Activated T-cell treated with anti-CD3 and anti-CD28 coated beads, Interleukin-2, amount 50 U/mL, for 24 hours (primary cell): ENCODE measurements around the gene TPRN.

Experiments used
- DNase-seq: peaks from one replicate; pipeline ENCODE4 v3.0.0-alpha.2; 2020
- H3K27ac Mint-ChIP-seq: 2 replicates; pipeline ENCODE4 v1.8.0; 2020; ENCODE audit warnings: mild to moderate bottlenecking, mixed read lengths
- H3K27me3 Mint-ChIP-seq: 2 replicates; pipeline ENCODE4 v1.8.0; 2020; ENCODE audit warnings: mixed read lengths
- H3K36me3 Mint-ChIP-seq: 2 replicates; pipeline ENCODE4 v1.8.0; 2020; ENCODE audit warnings: low read depth, mixed read lengths
- H3K4me1 Mint-ChIP-seq: 2 replicates; pipeline ENCODE4 v1.8.0; 2020; ENCODE audit warnings: low read depth, mixed read lengths
- H3K4me3 Mint-ChIP-seq: 2 replicates; pipeline ENCODE4 v1.8.0; 2020; ENCODE audit warnings: mild to moderate bottlenecking, moderate library complexity, mixed read lengths
- H3K9me3 Mint-ChIP-seq: 2 replicates; pipeline ENCODE4 v1.8.0; 2020; ENCODE audit warnings: mixed read lengths

The TPRN gene

DNA sequence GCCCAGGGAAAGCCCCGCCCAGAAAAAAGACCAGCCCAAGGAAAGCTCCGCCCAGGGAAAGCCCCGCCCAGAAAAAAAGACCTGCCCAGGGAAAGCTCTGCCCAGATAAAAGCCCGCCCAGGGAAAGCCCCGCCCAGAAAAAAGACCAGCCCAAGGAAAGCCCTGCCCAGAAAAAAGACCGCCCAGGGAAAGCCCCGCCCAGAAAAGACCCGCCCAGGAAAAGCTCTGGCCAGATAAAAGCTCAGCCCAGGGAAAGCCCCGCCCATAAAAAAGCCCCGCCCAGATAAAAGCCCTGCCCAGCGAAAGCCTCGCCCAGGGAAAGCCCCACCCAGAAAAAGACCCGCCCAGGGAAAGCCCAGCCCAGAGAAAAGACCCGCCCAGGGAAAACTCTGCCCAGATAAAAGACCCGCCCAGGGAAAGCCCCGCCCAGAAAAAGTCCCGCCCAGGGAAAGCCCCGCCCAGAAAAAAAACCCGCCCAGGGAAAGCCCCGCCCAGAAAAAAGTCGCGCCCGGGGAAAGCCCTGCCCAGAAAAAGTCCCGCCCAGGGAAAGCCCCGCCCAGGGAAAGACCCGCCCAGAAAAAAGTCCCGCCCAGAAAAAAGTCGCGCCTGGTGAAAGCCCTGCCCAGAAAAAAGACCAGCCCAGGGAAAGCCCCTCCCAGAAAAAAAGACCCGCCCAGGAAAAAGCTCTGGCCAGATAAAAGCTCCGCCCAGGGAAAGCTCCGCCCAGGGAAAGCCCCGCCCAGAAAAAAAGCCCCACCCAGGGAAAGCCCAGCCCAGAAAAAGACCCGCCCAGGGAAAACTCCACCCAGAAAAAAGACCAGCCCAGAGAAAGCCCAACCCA lies 49.7 kb downstream of the TPRN start:
- H3K36me3 Mint-ChIP-seq: no peaks in the 10 kb centered on the region

DNA sequence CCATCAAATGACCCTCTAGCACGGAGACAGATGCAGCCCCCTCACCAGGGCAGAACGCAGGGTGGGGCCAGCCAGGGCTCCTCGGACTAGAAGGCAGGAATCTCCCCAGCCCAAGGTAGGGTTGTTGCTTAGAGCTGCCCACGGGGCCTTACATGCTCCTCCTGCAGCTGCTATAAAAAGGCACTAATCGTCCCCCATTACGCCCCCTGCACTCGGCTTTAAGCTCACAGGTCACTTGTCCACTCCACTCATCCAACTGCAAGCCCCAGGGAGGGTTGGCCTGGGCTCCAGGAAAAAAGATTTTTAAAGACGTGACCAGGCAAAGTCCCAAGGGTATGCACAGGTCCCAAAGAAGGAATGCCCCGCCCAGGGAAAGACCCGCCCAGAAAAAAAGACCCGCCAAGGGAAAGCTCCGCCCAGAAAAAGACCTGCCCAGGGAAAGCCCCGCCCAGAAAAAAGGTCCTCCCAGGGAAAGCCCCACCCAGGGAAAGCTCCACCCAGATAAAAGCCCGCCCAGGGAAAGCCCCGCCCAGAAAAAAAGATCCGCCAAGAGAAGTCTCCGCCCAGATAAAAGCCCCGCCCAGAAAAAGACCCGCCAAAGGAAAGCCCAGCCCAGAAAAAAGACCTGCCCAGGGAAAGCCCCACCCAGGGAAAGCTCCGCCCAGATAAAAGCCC lies 50.5 kb downstream of the TPRN start:
- DNase-seq: no peak
- H3K9me3 Mint-ChIP-seq: no peaks in the 10 kb centered on the region
- H3K36me3 Mint-ChIP-seq: no peaks in the 10 kb centered on the region
- no peak overlapping the region for H3K4me3 Mint-ChIP-seq
- no peaks in the 10 kb centered on the region for H3K4me1 Mint-ChIP-seq
- H3K27me3 Mint-ChIP-seq: peaks cover 17% of the 10 kb centered on the region
- no peak overlapping the region for H3K27ac Mint-ChIP-seq

More for the DNA sequence above, 49.7 kb downstream of the TPRN start:
- peak overlapping the region; percentile 6 for H3K27ac Mint-ChIP-seq
- peaks cover 23% of the 10 kb centered on the region for H3K27me3 Mint-ChIP-seq
- no peaks in the 10 kb centered on the region for H3K4me1 Mint-ChIP-seq
- DNase-seq: peak; percentile 70
- no peak overlapping the region for H3K4me3 Mint-ChIP-seq
- H3K9me3 Mint-ChIP-seq: no peaks in the 10 kb centered on the region

DNA sequence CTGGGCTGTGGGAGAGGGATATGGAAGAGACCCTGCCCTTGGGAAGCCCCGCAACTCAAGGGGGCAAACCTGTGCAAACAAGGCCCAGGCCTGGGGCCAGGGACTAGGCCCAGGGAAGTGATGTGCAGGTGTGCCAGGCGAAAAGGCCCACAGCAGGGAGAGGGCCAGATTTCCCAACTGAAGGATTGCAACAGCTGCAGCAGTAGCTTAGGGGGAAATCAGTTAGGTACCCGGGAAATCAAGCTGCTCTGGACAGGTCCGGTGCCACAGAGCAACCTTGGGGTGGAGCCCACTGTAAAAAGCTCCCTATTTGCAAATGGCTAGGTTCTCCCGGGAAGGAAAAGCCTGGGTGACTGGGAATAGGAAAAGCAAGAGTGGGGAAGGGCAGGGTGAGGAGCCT lies 51.2 kb downstream of the TPRN start:
- no peak for DNase-seq
- H3K4me1 Mint-ChIP-seq: no peaks in the 10 kb centered on the region
- H3K36me3 Mint-ChIP-seq: no peaks in the 10 kb centered on the region
- no peak overlapping the region for H3K4me3 Mint-ChIP-seq
- H3K27ac Mint-ChIP-seq: no peak overlapping the region
- peaks cover 13% of the 10 kb centered on the region for H3K27me3 Mint-ChIP-seq
- no peaks in the 10 kb centered on the region for H3K9me3 Mint-ChIP-seq

DNA sequence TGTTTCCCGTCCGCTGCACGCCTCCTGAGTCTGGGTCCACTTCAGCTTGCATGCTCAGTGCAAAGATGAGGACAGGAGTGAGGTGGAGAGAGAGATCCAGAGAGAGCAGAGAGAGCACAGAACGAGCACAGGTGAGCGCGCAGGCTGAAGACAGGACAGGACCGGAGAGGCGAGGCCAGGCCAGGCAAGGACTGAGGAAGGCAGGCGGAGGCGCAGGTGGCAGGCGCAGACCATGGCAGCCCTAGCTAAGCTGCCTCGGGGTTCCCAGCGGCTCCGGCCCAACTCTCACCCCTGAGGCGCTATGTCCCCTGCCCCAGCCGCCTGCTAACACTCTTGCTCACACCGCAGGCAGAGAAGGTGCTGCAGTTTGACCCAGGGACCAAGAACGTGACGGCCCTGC lies 51.9 kb downstream of the TPRN start:
- no peak overlapping the region for H3K27ac Mint-ChIP-seq
- DNase-seq: no peak
- peaks cover 18% of the 10 kb centered on the region for H3K27me3 Mint-ChIP-seq
- H3K4me1 Mint-ChIP-seq: no peaks in the 10 kb centered on the region
- no peaks in the 10 kb centered on the region for H3K36me3 Mint-ChIP-seq
- H3K9me3 Mint-ChIP-seq: no peaks in the 10 kb centered on the region
- no peak overlapping the region for H3K4me3 Mint-ChIP-seq

- Mint-ChIP-seq H3K9me3 (no peaks in the 10 kb centered on the region), H3K4me3 (no peak overlapping the region), H3K36me3 (no peaks in the 10 kb centered on the region), H3K4me1 (no peaks in the 10 kb centered on the region), H3K27ac (no peak overlapping the region), H3K27me3 (peaks cover 22% of the 10 kb centered on the region)
- DNase-seq: no peak
These were observed 52.3 kb downstream of the TPRN start for GRCh38 chr9:137148242-137148641.

DNA sequence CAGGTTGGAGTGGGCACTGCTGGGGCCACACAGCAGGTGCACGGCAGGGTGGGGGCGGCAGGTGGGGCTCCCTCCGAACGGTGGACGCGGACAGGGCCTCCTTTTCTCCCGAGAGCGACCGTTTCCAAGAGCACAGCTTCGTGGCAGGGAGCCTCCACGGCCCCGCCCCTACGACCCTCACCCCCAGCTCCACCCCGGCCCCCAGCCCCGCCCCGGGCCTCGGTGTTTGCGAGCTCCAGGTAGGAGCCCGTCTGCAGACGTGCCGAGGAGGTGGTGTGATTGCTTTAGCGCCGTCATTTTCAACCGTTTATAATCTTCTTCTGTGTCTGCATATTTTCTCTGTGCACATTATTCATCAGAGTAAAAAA lies 52.8 kb downstream of the TPRN start:
- no peak overlapping the region for H3K4me3 Mint-ChIP-seq
- H3K4me1 Mint-ChIP-seq: no peaks in the 10 kb centered on the region
- no peaks in the 10 kb centered on the region for H3K36me3 Mint-ChIP-seq
- no peak overlapping the region for H3K27ac Mint-ChIP-seq
- DNase-seq: no peak
- H3K9me3 Mint-ChIP-seq: no peaks in the 10 kb centered on the region
- H3K27me3 Mint-ChIP-seq: peaks cover 22% of the 10 kb centered on the region

DNA sequence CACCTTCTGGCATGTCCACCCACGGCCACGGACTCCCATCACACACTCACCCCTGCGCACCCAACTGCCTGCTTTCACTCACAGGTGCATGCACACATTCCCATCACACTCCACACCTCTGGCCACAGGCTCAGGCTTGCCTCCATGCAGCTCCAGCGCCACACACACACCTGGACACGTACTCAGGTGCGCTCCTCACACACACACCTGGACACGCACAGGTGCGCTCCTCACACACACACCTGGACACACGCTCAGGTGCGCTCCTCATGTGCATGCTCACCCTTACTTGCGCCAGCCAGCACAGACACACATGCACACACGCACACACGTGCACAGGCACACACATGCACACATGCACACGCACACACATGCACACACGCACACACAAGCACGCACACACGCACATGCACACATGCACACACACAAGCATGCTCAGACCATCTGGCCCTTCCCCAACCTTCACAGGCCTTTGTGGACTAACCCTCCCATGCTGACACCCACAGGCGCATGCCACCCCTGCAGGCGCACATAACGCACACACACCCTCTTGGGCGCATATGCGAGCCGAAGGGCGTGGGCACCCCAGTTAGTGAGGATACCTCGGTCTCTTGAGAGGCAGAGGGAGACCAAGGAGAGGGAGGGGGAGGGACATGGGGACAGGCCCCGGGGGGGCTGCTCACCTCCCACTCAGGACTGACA lies 53.3 kb downstream of the TPRN start:
- DNase-seq: no peak
- H3K36me3 Mint-ChIP-seq: no peaks in the 10 kb centered on the region
- no peak overlapping the region for H3K27ac Mint-ChIP-seq
- H3K9me3 Mint-ChIP-seq: no peaks in the 10 kb centered on the region
- H3K4me3 Mint-ChIP-seq: no peak overlapping the region
- H3K4me1 Mint-ChIP-seq: no peaks in the 10 kb centered on the region
- peaks cover 25% of the 10 kb centered on the region for H3K27me3 Mint-ChIP-seq

GRCh38 chr9:137146527-137146918 lies 54.0 kb downstream of the TPRN start:
- Mint-ChIP-seq H3K36me3 (no peaks in the 10 kb centered on the region), H3K4me1 (no peaks in the 10 kb centered on the region), H3K27ac (no peak overlapping the region), H3K4me3 (no peak overlapping the region), H3K9me3 (no peaks in the 10 kb centered on the region), H3K27me3 (peaks cover 32% of the 10 kb centered on the region)
- no peak for DNase-seq

DNA sequence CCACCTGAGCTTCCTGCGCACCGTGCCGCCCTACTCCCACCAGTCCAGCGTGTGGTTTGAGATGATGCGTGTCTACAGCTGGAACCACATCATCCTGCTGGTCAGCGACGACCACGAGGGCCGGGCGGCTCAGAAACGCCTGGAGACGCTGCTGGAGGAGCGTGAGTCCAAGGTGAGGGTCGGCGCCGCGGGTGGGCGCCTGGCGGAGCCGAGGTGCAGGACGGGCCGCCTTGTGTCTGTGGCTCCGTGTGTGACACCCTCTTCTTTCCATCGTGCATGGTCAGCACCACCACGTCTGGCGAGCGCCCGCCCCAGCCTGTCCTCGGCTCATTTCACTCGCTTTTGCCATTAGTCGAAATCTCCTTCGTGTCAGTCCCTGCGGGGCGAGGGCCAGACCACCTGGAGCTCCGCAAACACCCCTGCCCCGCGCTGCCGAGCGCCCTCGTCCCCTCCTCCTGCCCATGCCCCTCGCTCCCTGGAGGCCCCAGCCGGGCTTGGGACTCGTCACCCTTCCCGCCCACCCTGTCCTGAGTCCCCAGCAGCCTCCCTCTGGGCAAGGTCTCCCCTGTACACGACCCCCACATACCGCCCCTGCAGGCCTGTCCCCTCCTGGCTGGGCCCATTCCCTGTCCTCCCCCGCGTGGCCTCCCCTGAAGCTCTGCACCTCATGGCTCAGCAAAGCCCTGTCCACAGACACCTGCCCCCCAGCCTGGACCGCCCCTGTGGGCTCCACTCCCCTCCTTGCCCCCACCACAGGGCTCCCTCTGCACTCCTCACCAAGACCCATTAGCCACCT lies 54.6 kb downstream of the TPRN start:
- peaks cover 38% of the 10 kb centered on the region for H3K27me3 Mint-ChIP-seq

GRCh38 chr9:137143459-137143858 lies 57.1 kb downstream of the TPRN start:
- H3K9me3 Mint-ChIP-seq: no peaks in the 10 kb centered on the region
- H3K27me3 Mint-ChIP-seq: peaks cover 59% of the 10 kb centered on the region
- no peaks in the 10 kb centered on the region for H3K36me3 Mint-ChIP-seq
- H3K4me3 Mint-ChIP-seq: no peak overlapping the region
- no peak overlapping the region for H3K27ac Mint-ChIP-seq
- H3K4me1 Mint-ChIP-seq: peaks cover 1% of the 10 kb centered on the region
- DNase-seq: no peak

More for the DNA sequence above, 54.6 kb downstream of the TPRN start:
- Mint-ChIP-seq H3K9me3 (no peaks in the 10 kb centered on the region), H3K27ac (no peak overlapping the region), H3K36me3 (no peaks in the 10 kb centered on the region), H3K4me1 (no peaks in the 10 kb centered on the region), H3K4me3 (no peak overlapping the region)
- DNase-seq: no peak

- Mint-ChIP-seq H3K9me3 (no peaks in the 10 kb centered on the region), H3K4me3 (no peak overlapping the region), H3K36me3 (no peaks in the 10 kb centered on the region), H3K27me3 (peaks cover 66% of the 10 kb centered on the region), H3K27ac (no peak overlapping the region), H3K4me1 (peaks cover 1% of the 10 kb centered on the region)
- DNase-seq: no peak
These were observed 58.3 kb downstream of the TPRN start for GRCh38 chr9:137141976-137142936.
